Gastroesophageal sphincter (tissue), 3 donors: ENCODE results near the gene KIF22.

ENCODE experiments used
- CTCF ChIP-seq, 4 experiments: fragments of 200-600 bp in 2 of 4; fragments of 450-650 bp in 2 of 4; sonication (generic) in 1 of 4; IDR thresholded peaks; one replicate each; pipeline ENCODE4 v1.5.1; 2017 to 2019; ENCODE audit warnings: antibody characterized with exemption in 4 of 4, mild to moderate bottlenecking in 2 of 4, moderate library complexity in 2 of 4
- EP300 ChIP-seq: sonication (generic); formaldehyde crosslinking; IDR thresholded peaks from one replicate; pipeline ENCODE4 v1.6.1; 2017; ENCODE audit warnings: antibody characterized with exemption, mild to moderate bottlenecking
- POLR2A ChIP-seq, 2 donors: fragments of 450-650 bp; IDR thresholded peaks; one replicate each; pipeline ENCODE4 v1.6.1; 2017; ENCODE audit warnings: antibody characterized with exemption in 2 of 2, mild to moderate bottlenecking in 2 of 2, moderate library complexity in 1 of 2
- POLR2AphosphoS5 ChIP-seq: sonication (generic); formaldehyde crosslinking; IDR thresholded peaks from one replicate; pipeline ENCODE4 v1.6.1; 2017; ENCODE audit warnings: antibody characterized with exemption

- TF ChIP-seq CTCF (IDR thresholded peaks at IDR 0.05) (no peak), POLR2A (IDR thresholded peaks at IDR 0.05) (no peak), POLR2AphosphoS5 (no peak), EP300 (no peak)
Measured at GRCh38 chr16:29818082-29818481, 27.5 kb downstream of the KIF22 start.
